Stomach smooth muscle (tissue), 2 donors: Measurements from ENCODE around the gene SLC7A8.
A peak's percentile ranks its signal among the peaks of the same experiment; 100 is the strongest.

ENCODE experiments used
- H3K27ac ChIP-seq: one replicate; pipeline ENCODE4 v1.7.0; 2013; ENCODE audit warnings: mild to moderate bottlenecking, low read length, inconsistent platforms
- H3K27me3 ChIP-seq, 2 donors: one replicate each; pipeline ENCODE4 v1.7.0; 2013; ENCODE audit warnings: low read length in 2 of 2; ENCODE audit not compliant: insufficient read depth in 2 of 2, control insufficient read depth in 1 of 2
- H3K36me3 ChIP-seq, 2 donors: one replicate each; pipeline ENCODE4 v1.7.0; 2013; ENCODE audit warnings: low read length in 2 of 2; ENCODE audit not compliant: control insufficient read depth in 2 of 2, insufficient read depth in 2 of 2
- H3K4me1 ChIP-seq: one replicate; pipeline ENCODE4 v1.7.0; 2013; ENCODE audit warnings: low read length; ENCODE audit not compliant: control insufficient read depth, insufficient read depth
- H3K4me3 ChIP-seq, 2 donors: one replicate each; pipeline ENCODE4 v1.7.0; 2013; ENCODE audit warnings: low read length in 2 of 2
- H3K9ac ChIP-seq, 2 donors: one replicate each; pipeline ENCODE4 v1.7.0; 2013; ENCODE audit warnings: low read length in 2 of 2, mild to moderate bottlenecking in 1 of 2
- H3K9me3 ChIP-seq, 2 donors: one replicate each; pipeline ENCODE4 v1.7.0; 2013; ENCODE audit warnings: low read length in 2 of 2; ENCODE audit not compliant: control insufficient read depth in 2 of 2
- donor health status: healthy.
- donor health status: Pancreatic carcinoma.

The SLC7A8 gene

GRCh38 chr14:23182372-23183157, 895 bp downstream of the SLC7A8 start:
- Histone ChIP-seq H3K4me3 (peak overlapping the region; percentile 77 to 82), H3K27me3 (no peaks in the 10 kb centered on the region), H3K9me3 (no peaks in the 10 kb centered on the region), H3K36me3 (no peaks in the 10 kb centered on the region), H3K4me1 (peaks cover 13% of the 10 kb centered on the region), H3K9ac (peak overlapping the region; percentile 30 to 68), H3K27ac (no peak overlapping the region)

- H3K27me3 ChIP-seq = no peaks in the 10 kb centered on the region
- H3K27ac ChIP-seq = no peak overlapping the region
- H3K9me3 ChIP-seq = no peaks in the 10 kb centered on the region
- peak overlapping the region in 1 of 2 donors; percentile 68 for H3K9ac ChIP-seq
- H3K4me3 ChIP-seq = peak overlapping the region; percentile 77 to 82
- peaks cover 13% of the 10 kb centered on the region for H3K4me1 ChIP-seq
- no peaks in the 10 kb centered on the region for H3K36me3 ChIP-seq
Observed at GRCh38 chr14:23181946-23182345, 1.5 kb downstream of the SLC7A8 start.

- Histone ChIP-seq H3K9ac (no peak overlapping the region), H3K4me3 (peak overlapping the region in 1 of 2 donors; percentile 82), H3K27ac (no peak overlapping the region), H3K4me1 (peaks cover 13% of the 10 kb centered on the region), H3K36me3 (no peaks in the 10 kb centered on the region), H3K9me3 (no peaks in the 10 kb centered on the region), H3K27me3 (no peaks in the 10 kb centered on the region)
Observed at GRCh38 chr14:23181453-23181852, 2.0 kb downstream of the SLC7A8 start.

GRCh38 chr14:23177181-23177580, 6.3 kb downstream of the SLC7A8 start:
- Histone ChIP-seq H3K27ac (no peak overlapping the region), H3K4me3 (no peak overlapping the region), H3K4me1 (peaks cover 12% of the 10 kb centered on the region), H3K9ac (no peak overlapping the region), H3K9me3 (no peaks in the 10 kb centered on the region), H3K36me3 (no peaks in the 10 kb centered on the region), H3K27me3 (no peaks in the 10 kb centered on the region)

GRCh38 chr14:23175823-23176222, 7.6 kb downstream of the SLC7A8 start:
- Histone ChIP-seq H3K9ac (no peak overlapping the region), H3K27me3 (no peaks in the 10 kb centered on the region), H3K4me1 (peaks cover 8% of the 10 kb centered on the region), H3K4me3 (no peak overlapping the region), H3K36me3 (no peaks in the 10 kb centered on the region), H3K27ac (no peak overlapping the region), H3K9me3 (no peaks in the 10 kb centered on the region)

GRCh38 chr14:23174296-23175184, 8.9 kb downstream of the SLC7A8 start:
- H3K4me3 ChIP-seq = no peak overlapping the region
- no peak overlapping the region for H3K27ac ChIP-seq
- no peak overlapping the region for H3K9ac ChIP-seq
- H3K9me3 ChIP-seq = no peaks in the 10 kb centered on the region
- H3K4me1 ChIP-seq = peaks cover 8% of the 10 kb centered on the region
- no peaks in the 10 kb centered on the region for H3K36me3 ChIP-seq
- no peaks in the 10 kb centered on the region for H3K27me3 ChIP-seq

GRCh38 chr14:23173796-23174195, 9.7 kb downstream of the SLC7A8 start:
- Histone ChIP-seq H3K27ac (no peak overlapping the region), H3K9ac (no peak overlapping the region), H3K36me3 (no peaks in the 10 kb centered on the region), H3K4me3 (no peak overlapping the region), H3K4me1 (peaks cover 10% of the 10 kb centered on the region), H3K9me3 (no peaks in the 10 kb centered on the region), H3K27me3 (no peaks in the 10 kb centered on the region)

- no peak overlapping the region for H3K27ac ChIP-seq
- H3K9me3 ChIP-seq = no peaks in the 10 kb centered on the region
- no peak overlapping the region for H3K9ac ChIP-seq
- peaks cover 17% of the 10 kb centered on the region for H3K4me1 ChIP-seq
- no peaks in the 10 kb centered on the region for H3K27me3 ChIP-seq
- H3K4me3 ChIP-seq = no peak overlapping the region
- H3K36me3 ChIP-seq = no peaks in the 10 kb centered on the region
Observed at GRCh38 chr14:23173031-23173430, 10.4 kb downstream of the SLC7A8 start.

- no peak overlapping the region for H3K4me3 ChIP-seq
Observed at GRCh38 chr14:23172574-23172973, 10.9 kb downstream of the SLC7A8 start.

GRCh38 chr14:23172096-23172495, 11.4 kb downstream of the SLC7A8 start:
- no peaks in the 10 kb centered on the region for H3K27me3 ChIP-seq
- no peak overlapping the region for H3K4me3 ChIP-seq
- H3K27ac ChIP-seq = no peak overlapping the region
- H3K9me3 ChIP-seq = no peaks in the 10 kb centered on the region
- H3K36me3 ChIP-seq = no peaks in the 10 kb centered on the region
- H3K9ac ChIP-seq = no peak overlapping the region
- peaks cover 20% of the 10 kb centered on the region for H3K4me1 ChIP-seq

More at GRCh38 chr14:23172574-23172973, 10.9 kb downstream of the SLC7A8 start:
- no peak overlapping the region for H3K9ac ChIP-seq
- H3K27me3 ChIP-seq = no peaks in the 10 kb centered on the region
- no peak overlapping the region for H3K27ac ChIP-seq
- peaks cover 18% of the 10 kb centered on the region for H3K4me1 ChIP-seq
- no peaks in the 10 kb centered on the region for H3K36me3 ChIP-seq
- H3K9me3 ChIP-seq = no peaks in the 10 kb centered on the region
